Stomach (tissue), 9 donors: Measurements from ENCODE around the gene DES. TPM values are rescaled to one million over a fixed set of nuclear protein-coding genes. Genes with fewer than 3 reads are reported as not detected.
A peak's percentile ranks its signal among the peaks of the same experiment; 100 is the strongest.

Source experiments
- DNase-seq, 2 donors: peaks; one replicate each; pipeline versions ENCODE4 v3.0.0 to v3.0.0-alpha.2; 2013 to 2019
- H3K27ac ChIP-seq, 5 donors: fragments of 200-600 bp in 4 of 5; sonication (generic) in 4 of 5; one replicate each; pipeline ENCODE4 v1.5.1; 2013 to 2019; ENCODE audit warnings: mild to moderate bottlenecking in 1 of 5, moderate library complexity in 1 of 5
- H3K27me3 ChIP-seq, 3 donors: fragments of 200-600 bp; sonication (generic); one replicate each; pipeline ENCODE4 v1.5.1; 2017 to 2019; ENCODE audit warnings: mixed run types in 1 of 3
- H3K36me3 ChIP-seq, 4 donors: fragments of 200-600 bp; sonication (generic); 1 replicate in 3 of 4; 2 replicates in 1 of 4; pipeline ENCODE4 v1.5.1; 2016 to 2019
- H3K4me1 ChIP-seq, 4 donors: fragments of 200-600 bp; sonication (generic); one replicate each; pipeline ENCODE4 v1.5.1; 2016 to 2019
- H3K4me3 ChIP-seq, 4 donors: fragments of 200-600 bp; sonication (generic) in 3 of 4; one replicate each; pipeline ENCODE4 v1.5.1; 2016 to 2019; ENCODE audit warnings: mild to moderate bottlenecking in 1 of 4
- H3K9me3 ChIP-seq, 4 donors: fragments of 200-600 bp; sonication (generic); one replicate each; pipeline ENCODE4 v1.5.1; 2016 to 2019
- EP300 ChIP-seq: sonication (generic); formaldehyde crosslinking; IDR thresholded peaks from one replicate; pipeline ENCODE4 v1.6.1; 2017; ENCODE audit warnings: antibody characterized with exemption
- POLR2A ChIP-seq, 4 donors: fragments of 450-650 bp; IDR thresholded peaks; one replicate each; pipeline ENCODE4 v1.6.1; 2016; ENCODE audit warnings: antibody characterized with exemption in 4 of 4, control low read depth in 2 of 4, mild to moderate bottlenecking in 1 of 4, moderate library complexity in 1 of 4
- POLR2AphosphoS5 ChIP-seq, 3 donors: sonication (generic); formaldehyde crosslinking; IDR thresholded peaks; one replicate each; pipeline ENCODE4 v1.6.1; 2016; ENCODE audit warnings: antibody characterized with exemption in 3 of 3
- WGBS, 5 donors: extraction: QIAGEN DNeasy Blood & Tissue Kit in 3 of 5; methylation state at CpG; one replicate each; pipeline versions ENCODE4 v1.1.5 to v1.1.7; 2013 to 2018; 5-methylcytosine and 5-hydroxymethylcytosine counted together
- intact Hi-C: fragments of 100-400 bp; cut with DNase I; formaldehyde crosslinking; loops from one replicate; pipeline ENCODE4 v1.15.1; 2023; ENCODE audit warnings: low total_unique reads
- polyA plus RNA-seq, 3 donors: library from polyadenylated mRNA; stranded (reverse); fragments of 200-250 nt; gene quantifications; one replicate each; pipeline ENCODE4 v1.2.3, GENCODE V29; 2013
- total RNA-seq, 5 donors: library from RNA; depleted of rRNA; stranded (reverse); fragments of >200 nt; gene quantifications; one replicate each; pipeline versions ENCODE4 v1.1.0 to v1.2.3, GENCODE V29; 2014 to 2016
- TF ChIP-seq, protein P1 (sequence below), 7 experiments: fragments of 450-650 bp in 4 of 7; fragments of 200-600 bp in 3 of 7; sonication (generic) in 3 of 7; IDR thresholded peaks; one replicate each; pipeline ENCODE4 v1.5.1; 2016 to 2019; ENCODE audit warnings: antibody characterized with exemption in 7 of 7, control low read depth in 2 of 7, mild to moderate bottlenecking in 1 of 7
- donor health status: healthy with polysubstance abuse.
- donor health status: Bipolar disorder and iron deficiency.
- donor health status: healthy.

Gene DES
- total and polyA plus RNA-seq, 8 donors = 122 to 5,539 (median 1,138) TPM

DNA sequence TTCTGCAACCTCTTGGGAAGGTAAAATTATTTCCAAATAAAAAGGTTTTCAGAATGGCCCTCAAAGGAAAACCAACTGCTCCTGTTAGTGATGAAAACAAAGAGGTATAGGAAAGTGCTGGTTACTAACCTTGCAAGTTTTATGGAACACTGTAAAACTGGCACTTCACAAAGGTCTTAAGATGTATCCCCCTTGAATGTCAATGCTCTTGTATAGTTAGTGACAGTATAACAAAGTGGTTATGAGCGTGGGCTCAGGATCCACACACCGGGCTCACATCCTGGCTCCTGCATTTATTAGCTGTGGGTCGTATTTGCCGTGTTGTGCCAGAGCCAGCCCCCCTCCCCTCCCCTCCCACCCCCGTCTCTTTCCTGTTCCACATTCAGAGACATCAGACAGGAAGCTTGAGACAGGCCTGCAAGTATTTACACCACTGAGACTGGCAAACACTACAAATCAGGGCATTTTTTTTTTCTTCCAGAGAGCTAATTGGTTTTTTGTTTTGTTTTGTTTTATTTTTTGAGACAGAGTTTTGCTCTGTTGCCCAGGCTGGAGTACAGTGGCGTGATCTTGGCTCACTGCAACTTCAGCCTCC lies 21.2 kb upstream of the DES start:
- intact Hi-C loops = no loop called here
- H3K9me3 ChIP-seq = no peaks in the 10 kb centered on the region
- TF ChIP-seq POLR2AphosphoS5 (IDR thresholded peaks at IDR 0.05) = no peak
- TF ChIP-seq EP300 = no peak
- TF ChIP-seq, protein P1, sequence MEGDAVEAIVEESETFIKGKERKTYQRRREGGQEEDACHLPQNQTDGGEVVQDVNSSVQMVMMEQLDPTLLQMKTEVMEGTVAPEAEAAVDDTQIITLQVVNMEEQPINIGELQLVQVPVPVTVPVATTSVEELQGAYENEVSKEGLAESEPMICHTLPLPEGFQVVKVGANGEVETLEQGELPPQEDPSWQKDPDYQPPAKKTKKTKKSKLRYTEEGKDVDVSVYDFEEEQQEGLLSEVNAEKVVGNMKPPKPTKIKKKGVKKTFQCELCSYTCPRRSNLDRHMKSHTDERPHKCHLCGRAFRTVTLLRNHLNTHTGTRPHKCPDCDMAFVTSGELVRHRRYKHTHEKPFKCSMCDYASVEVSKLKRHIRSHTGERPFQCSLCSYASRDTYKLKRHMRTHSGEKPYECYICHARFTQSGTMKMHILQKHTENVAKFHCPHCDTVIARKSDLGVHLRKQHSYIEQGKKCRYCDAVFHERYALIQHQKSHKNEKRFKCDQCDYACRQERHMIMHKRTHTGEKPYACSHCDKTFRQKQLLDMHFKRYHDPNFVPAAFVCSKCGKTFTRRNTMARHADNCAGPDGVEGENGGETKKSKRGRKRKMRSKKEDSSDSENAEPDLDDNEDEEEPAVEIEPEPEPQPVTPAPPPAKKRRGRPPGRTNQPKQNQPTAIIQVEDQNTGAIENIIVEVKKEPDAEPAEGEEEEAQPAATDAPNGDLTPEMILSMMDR (IDR thresholded peaks at IDR 0.05) = no peak
- no peak for TF ChIP-seq POLR2A (IDR thresholded peaks at IDR 0.05)
- H3K27ac ChIP-seq = no peak overlapping the region
- no peaks in the 10 kb centered on the region for H3K27me3 ChIP-seq
- peaks cover 18 to 43% (median 24%) of the 10 kb centered on the region in 4 donors for H3K4me1 ChIP-seq
- no peaks in the 10 kb centered on the region for H3K36me3 ChIP-seq
- DNase-seq = no peak
- WGBS, 5 donors = 59 to 72% (median 63%) methylated on average over 6 of the region's 6 CpGs
- H3K4me3 ChIP-seq = no peak overlapping the region

DNA sequence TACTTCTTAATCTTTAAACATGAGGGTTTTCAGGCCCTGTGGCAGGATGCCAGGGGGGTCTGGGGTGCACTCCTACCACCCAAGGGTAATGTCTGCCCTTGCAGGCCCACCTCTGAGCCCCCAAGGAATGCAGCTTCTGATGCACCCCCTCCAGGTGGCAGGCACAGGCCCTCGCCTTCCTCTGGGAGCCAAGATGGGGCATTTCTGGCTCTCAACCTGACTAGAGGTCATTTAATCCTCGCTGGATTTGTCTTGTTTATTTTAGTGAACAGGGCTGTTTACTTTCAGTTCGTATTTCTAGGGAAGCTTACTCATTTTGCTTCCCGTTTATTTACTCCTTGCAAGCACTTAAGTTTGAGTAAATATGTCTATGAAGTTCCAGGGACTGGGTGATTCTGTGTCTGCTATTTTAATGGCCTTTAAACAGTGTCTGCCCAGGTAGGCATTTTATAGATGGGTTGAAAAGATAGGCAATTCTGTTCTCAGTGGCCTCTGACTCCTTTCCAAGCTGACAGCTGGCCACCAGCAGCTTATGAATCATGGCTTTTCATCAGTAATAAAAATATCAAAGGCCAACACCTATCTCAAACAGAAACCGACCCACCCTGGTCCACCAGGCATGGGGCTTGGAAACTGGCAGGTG lies 19.3 kb upstream of the DES start:
- TF ChIP-seq, protein P1 (IDR thresholded peaks at IDR 0.05) = no peak
- TF ChIP-seq POLR2A (IDR thresholded peaks at IDR 0.05) = no peak
- peak in 2 of 3 donors; percentile 45 for TF ChIP-seq POLR2AphosphoS5 (IDR thresholded peaks at IDR 0.05)
- Histone ChIP-seq H3K27ac (peak overlapping the region in 4 of 5 donors; percentile 29 to 54 (median 34)), H3K36me3 (no peaks in the 10 kb centered on the region), H3K4me1 (peaks cover 22 to 60% (median 34%) of the 10 kb centered on the region in 4 donors), H3K4me3 (no peak overlapping the region), H3K9me3 (no peaks in the 10 kb centered on the region), H3K27me3 (peaks cover 0 to 2% (median 0%) of the 10 kb centered on the region in 3 donors)
- intact Hi-C loops = no loop called here
- 16 to 23% (median 19%) methylated on average over 5 of the region's 5 CpGs for WGBS, 5 donors
- no peak for DNase-seq

- Histone ChIP-seq H3K4me1 (peaks cover 22 to 68% (median 39%) of the 10 kb centered on the region in 4 donors), H3K9me3 (no peaks in the 10 kb centered on the region), H3K36me3 (no peaks in the 10 kb centered on the region), H3K4me3 (no peak overlapping the region), H3K27me3 (peaks cover 0 to 7% (median 0%) of the 10 kb centered on the region in 3 donors), H3K27ac (peak overlapping the region in 3 of 5 donors; percentile 31 to 54 (median 36))
- 57 to 68% (median 64%) methylated on average over 13 to 14 of the region's 14 CpGs for WGBS, 5 donors
- no peak for TF ChIP-seq POLR2AphosphoS5 (IDR thresholded peaks at IDR 0.05)
- no peak for TF ChIP-seq EP300
- TF ChIP-seq POLR2A (IDR thresholded peaks at IDR 0.05) = no peak
- TF ChIP-seq, protein P1 (IDR thresholded peaks at IDR 0.05) = no peak
- DNase-seq = no peak
- intact Hi-C loops = loop anchor here (10.0 kb wide), 1 partner anchor 135 kb away; no protein-coding TSS in a partner anchor
Measured at GRCh38 chr2:219399716-219400478, 18.3 kb upstream of the DES start.

GRCh38 chr2:219400562-219400961 lies 17.6 kb upstream of the DES start:
- TF ChIP-seq, protein P1 (IDR thresholded peaks at IDR 0.05) = no peak
- intact Hi-C loops = loop anchor here (10.0 kb wide), 1 partner anchor 134 kb away; no protein-coding TSS in a partner anchor
- no peaks in the 10 kb centered on the region for H3K36me3 ChIP-seq

More at GRCh38 chr2:219400562-219400961, 17.6 kb upstream of the DES start:
- Histone ChIP-seq H3K4me1 (peaks cover 22 to 68% (median 39%) of the 10 kb centered on the region in 4 donors), H3K27me3 (peaks cover 0 to 13% (median 0%) of the 10 kb centered on the region in 3 donors), H3K27ac (no peak overlapping the region), H3K9me3 (no peaks in the 10 kb centered on the region), H3K4me3 (no peak overlapping the region)
- DNase-seq = no peak
- whole genome bisulfite sequencing, 5 donors = 52 to 70% (median 59%) methylated on average over 6 of the region's 6 CpGs
